ENCODE measurements around the gene OCEL1.
"Not testable (repeated sequence)": the region's sequence is repeated elsewhere in the genome, so short reads cannot be mapped to it uniquely, and the experiment has no call there.

Gene OCEL1

DNA sequence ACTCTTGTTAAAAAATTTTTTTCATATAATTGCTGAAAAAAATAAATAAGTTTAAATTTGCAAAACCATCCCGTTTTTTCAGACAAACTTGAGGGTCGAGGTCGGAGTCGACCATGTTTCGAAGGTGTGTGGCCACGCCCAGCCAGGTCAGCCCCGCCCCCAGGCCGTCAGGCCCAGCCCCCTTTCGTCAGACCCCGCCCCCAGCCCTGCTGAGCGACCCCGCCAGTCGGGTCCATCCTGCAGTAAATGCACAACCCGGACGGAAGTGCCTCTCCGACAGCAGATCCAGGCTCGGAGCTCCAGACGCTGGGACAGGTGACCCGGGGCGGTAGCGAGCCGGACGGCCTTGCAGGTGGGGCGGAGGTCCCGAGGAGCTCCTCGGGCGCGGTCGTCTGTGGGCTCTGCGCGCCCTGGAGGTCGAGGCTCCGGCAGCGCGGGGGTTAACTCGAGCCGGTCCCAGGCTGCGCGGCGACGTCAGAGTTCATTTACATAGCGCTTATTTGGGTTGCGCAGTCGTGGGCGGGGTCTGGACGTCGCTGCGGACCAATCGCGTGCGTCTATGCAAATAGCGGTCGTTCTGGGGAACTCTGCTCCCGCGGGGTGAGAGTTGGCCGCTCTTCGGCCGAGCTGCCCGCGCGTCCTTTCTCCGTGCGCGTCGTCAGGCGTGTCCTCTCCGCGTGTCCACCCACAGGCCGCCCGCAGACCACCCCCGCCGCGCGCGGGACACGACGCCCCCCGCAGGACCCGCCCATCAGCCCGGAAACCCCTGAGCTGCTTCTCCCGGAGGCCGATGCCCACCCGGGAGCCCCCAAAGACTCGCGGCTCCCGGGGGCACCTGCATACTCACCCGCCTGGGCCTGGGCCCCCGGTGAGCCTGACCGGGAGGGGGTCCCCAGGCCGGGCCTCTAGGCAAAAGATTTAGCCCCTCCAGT lies at the start of gene OCEL1:
TSS of gene OCEL1 (plus strand) at position 225 of the 932 bp plus-strand sequence. CDS start at position 247, 22 bp downstream.
- peak; percentile 96 for DNase-seq (ENCODE audit: low spot score)

DNA sequence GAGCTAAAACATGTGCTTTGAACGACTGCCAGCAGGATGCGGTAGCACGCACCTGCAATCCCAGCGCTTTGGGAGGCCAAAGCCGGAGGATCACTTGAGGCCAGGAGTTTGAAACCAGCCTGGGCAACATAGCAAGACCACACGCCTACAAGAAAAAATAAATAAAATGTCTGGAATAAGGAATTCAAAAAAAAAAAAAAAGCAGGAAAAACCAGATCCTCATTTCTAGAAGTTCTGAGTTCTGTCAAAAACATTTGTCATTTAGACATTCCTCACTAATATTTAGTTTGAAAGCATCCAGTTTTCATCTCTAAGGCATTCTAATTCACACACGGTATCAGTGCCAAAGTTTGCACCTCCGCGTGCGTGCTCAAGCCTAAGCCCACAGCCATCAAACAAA lies 47.7 kb upstream of the OCEL1 start:
- DNase-seq (ENCODE audit: low spot score): no peak

GRCh38 chr19:17180997-17181702 lies 44.9 kb upstream of the OCEL1 start:
- no peak for DNase-seq (ENCODE audit: low spot score)

- no peak for DNase-seq (ENCODE audit: low spot score)
These were observed 42.7 kb upstream of the OCEL1 start for GRCh38 chr19:17183271-17183761.

DNA sequence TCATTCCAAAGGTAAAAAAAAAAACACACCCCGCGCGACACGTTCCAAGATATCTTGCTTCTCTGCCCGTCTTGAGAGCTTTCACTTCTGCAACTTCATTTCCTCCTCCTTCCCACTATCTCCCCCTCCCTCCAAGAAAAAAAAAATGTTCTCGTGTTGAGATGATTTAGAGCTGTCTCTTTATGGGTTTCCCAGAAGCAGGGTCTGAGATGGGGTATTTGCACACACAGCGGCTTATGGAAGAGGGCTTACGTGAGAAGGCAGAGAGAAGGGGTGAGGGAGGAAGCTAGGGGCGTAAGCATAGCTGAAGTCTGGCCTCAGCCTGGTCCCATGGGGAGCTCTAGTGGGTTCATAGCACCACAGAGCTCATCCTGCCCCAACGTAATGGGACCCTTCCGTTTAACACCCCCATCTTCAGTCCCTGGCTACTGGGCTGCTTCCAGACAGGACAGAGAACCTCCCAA lies 42.1 kb upstream of the OCEL1 start:
- no peak for DNase-seq (ENCODE audit: low spot score)

DNA sequence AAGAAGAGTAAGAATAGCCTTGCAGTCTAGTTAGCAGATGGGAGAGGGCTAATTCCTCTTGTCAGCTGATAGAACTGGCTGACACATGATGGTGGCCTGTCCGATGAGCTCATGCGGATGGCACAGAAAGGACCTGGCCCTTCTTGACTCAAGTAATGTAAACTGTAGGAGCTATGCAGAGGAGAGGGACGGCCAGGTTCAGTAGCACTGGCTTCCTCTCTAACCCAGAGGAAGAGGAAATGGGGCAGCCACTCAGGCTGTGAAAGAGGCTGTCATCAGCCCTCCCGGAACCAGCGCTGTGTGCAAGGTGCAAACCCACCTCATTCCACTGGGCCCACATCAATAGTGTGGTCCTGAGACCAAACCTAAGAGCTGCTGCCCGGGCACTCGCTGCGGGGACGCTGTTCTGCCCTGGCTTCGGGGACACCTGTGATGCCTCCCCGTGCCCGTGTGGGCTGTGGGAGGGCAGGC lies 41.6 kb upstream of the OCEL1 start:
- DNase-seq (ENCODE audit: low spot score): no peak

- DNase-seq (ENCODE audit: low spot score): no peak
These were observed 40.4 kb upstream of the OCEL1 start for GRCh38 chr19:17185590-17185989.

DNA sequence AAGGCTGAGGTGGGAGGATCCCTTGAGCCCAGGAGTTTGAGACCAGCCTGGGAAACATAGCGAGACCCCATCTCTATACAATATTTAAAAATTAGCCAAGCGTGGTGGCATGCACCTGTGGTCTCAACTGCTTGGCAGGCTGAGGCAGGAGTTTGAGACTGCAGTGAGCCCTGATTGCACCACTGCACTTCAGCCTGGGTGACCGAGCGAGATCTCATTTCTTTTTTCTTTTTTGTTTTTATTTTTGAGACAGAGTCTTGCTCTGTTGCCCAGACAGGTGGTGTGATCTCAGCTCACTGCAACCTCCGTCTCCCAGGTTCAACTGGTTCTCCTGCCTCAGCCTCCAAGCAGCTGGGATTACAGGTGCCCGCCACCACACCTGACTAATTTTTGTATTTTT lies 34.3 kb upstream of the OCEL1 start:
- DNase-seq (ENCODE audit: low spot score): not testable (repeated sequence)

GRCh38 chr19:17192751-17193150 lies 33.3 kb upstream of the OCEL1 start:
- no peak for DNase-seq (ENCODE audit: low spot score)

- DNase-seq (ENCODE audit: low spot score): no peak
These were observed 31.4 kb upstream of the OCEL1 start for GRCh38 chr19:17194608-17195007.

GRCh38 chr19:17195106-17195505 lies 30.9 kb upstream of the OCEL1 start:
- no peak for DNase-seq (ENCODE audit: low spot score)

DNA sequence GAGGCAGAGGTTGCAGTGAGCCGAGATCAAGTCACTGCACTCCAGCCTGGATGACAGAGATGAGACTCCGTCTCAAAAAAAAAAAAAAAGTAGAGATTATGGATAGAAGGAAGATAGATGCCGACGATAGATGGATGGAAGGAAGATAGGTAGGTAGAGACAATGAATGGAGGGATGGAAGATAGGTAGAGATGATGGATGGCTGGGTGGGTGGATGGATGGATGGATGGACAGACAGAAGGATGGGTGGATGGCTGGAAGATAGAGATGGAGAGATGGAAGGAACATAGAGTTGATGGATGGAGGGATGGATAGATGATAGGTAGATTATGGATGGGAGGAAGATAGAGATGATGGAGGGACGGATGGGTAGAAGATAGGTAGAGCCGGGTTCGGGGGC lies 29.4 kb upstream of the OCEL1 start:
- DNase-seq (ENCODE audit: low spot score): no peak

DNA sequence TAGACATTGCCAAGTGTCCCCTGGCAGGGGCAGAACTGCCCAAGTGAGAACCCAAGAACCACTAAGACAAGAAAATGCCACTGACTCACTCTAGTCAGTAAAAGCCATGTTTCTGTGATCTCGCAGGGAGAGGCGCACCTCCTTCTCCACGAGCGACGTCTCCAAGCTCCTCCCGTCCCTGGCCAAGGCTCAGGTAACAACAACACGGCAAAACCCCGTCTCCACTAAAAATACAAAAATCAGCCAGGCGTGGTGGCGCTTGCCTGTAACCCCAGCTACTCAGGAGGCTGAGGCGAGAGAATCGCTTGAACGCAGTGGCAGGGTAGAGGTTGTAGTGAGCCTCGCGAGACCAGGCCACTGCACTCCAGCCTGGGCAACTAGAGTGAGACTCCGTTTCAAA lies 28.4 kb upstream of the OCEL1 start:
- no peak for DNase-seq (ENCODE audit: low spot score)

DNA sequence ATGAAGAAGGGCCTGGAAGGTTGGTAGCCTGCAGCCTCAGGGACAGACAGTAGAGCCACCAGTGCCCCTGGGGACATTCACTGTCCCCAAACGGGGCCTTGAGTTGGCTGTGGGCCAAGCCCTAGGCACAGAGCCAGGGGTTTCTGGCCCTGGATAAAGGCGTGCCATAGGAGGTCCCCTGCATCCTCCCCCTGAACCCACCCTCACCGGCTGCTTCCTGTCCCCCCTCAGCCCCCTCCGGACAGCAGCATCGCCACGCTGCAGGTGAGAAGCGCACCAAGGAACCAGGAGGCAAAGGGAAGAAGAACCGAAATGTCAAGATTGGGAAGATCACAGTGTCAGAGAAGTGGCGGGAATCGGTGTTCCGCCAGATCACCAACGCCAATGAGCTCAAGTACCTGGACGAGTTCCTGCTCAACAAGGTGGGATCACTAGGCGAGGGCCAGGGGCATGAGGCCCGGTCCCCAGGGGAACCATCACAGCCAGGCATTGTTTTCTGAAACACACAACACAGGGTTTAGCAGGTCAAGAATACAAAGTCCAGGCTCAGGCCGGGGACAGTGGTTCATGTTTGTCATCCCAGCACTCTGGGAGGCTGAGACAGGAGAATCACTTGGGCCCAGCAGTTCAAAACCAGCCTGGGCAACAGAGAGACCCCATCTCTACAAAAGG lies 25.5 kb upstream of the OCEL1 start:
- DNase-seq (ENCODE audit: low spot score): no peak

- DNase-seq (ENCODE audit: low spot score): no peak
These were observed 23.8 kb upstream of the OCEL1 start for GRCh38 chr19:17202249-17202648.

DNA sequence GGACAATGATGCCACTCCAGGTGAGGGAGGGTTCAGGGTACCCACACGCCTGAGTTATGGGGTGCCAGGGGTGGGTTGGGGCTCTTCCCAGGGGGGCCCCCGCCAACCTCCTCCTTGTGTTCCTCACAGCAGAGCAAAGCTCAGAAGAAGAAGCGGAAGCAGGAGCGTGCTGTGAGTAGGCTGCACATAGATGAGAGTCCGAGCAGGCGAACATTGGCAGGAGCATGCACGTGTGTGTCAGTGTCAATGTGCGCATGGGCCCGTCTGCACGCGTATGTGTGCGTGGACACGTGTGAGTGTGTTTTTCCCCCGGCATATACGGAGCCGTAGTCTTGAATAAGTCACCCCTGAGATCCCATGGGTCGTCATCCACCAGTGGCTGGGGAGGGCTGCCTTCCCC lies 23.3 kb upstream of the OCEL1 start:
- no peak for DNase-seq (ENCODE audit: low spot score)

GRCh38 chr19:17205237-17206140 lies 20.5 kb upstream of the OCEL1 start:
- DNase-seq (ENCODE audit: low spot score): no peak

DNA sequence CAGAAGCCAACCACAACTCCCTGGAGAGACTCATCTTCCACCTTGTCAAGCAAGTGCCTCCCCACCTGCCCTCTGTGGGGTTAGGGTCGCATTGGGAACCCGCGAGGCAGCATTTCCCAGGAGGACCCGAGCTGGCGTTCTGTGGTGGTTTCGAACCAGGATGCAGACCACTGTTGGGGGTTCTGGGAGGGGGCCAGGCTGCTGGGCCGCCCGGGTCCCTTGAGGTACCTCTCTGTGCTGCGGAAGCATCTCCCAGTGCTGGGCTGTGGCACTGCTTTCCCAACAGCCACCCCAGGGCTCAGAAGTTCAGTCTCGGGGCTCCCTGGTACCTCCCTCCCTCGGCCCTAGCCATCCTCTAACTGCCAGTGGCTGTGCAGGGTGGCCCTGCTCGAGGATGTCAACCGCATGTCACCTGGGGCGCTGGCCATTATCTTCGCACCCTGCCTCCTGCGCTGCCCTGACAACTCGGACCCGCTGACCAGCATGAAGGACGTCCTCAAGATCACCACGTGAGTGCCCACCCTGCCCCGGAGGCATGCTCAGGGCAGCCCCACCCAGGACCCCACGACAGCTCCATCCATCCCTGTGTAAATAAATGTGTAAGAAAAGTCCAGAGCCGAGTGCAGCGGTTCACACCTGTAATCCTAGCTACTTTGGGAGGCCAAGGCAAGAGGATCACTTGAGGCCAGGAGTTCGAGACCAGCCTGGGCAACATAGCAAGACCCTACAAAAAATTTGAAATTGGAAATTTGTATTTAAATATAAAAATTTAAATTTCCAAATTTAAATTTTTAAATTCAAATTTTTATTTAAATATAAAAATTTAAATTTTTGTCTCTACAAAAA lies 19.1 kb upstream of the OCEL1 start:
- DNase-seq (ENCODE audit: low spot score): no peak

DNA sequence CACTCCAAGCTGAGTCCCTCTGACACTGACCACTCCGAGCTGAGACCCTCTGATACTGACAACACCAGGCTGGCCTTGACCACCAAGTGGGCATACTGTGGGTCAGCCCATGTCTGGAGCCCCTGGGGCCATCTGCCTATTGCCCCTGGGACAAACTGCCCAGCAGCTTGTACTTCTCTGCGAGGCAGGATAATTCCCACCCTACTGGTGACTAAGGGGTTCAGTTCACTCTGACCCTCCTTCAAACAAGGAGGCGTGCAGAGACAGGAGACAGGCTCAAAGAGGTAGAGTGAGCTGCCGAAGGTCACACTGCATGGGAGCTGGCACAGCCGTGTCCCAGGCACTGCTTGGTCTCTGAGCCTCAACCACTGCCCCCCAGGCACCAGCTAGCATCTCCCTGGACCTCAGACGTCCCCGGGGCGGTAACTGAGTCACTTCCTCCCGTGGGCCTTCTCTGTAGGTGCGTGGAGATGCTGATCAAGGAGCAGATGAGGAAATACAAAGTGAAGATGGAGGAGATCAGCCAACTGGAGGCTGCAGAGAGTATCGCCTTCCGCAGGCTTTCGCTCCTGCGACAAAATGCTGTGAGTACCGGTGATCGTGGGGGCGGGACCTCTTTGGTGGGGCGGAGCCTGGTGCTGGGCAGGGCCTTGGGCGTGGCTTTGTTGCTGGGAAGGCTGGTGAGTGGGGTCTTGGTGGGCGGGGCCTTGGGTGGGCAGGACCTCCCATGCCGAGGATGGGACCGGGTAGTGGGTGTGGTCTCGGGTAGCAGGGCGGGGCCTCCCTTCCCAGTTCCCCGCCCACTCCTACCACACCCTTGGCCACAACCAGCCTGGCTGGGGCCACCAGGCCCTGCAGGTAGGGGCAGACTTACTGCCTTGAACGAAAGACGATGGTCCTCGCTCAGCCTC lies 16.6 kb upstream of the OCEL1 start:
- no peak for DNase-seq (ENCODE audit: low spot score)
